ENCODE data around the gene CNTN4.

The CNTN4 gene

GRCh38 chr3:2597615-2598014, 498.9 kb downstream of the CNTN4 start:
- TF ChIP-seq, protein P1, sequence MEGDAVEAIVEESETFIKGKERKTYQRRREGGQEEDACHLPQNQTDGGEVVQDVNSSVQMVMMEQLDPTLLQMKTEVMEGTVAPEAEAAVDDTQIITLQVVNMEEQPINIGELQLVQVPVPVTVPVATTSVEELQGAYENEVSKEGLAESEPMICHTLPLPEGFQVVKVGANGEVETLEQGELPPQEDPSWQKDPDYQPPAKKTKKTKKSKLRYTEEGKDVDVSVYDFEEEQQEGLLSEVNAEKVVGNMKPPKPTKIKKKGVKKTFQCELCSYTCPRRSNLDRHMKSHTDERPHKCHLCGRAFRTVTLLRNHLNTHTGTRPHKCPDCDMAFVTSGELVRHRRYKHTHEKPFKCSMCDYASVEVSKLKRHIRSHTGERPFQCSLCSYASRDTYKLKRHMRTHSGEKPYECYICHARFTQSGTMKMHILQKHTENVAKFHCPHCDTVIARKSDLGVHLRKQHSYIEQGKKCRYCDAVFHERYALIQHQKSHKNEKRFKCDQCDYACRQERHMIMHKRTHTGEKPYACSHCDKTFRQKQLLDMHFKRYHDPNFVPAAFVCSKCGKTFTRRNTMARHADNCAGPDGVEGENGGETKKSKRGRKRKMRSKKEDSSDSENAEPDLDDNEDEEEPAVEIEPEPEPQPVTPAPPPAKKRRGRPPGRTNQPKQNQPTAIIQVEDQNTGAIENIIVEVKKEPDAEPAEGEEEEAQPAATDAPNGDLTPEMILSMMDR (IDR thresholded peaks at IDR 0.05; ENCODE audit: low read depth, low read length): no peak
- DNase-seq (ENCODE audit: low read depth in 2 of 2): no peak
- H3K4me3 ChIP-seq (replicated peaks in 1 of 2; ENCODE audit: low read depth in 2 of 2, low read length in 2 of 2): no peak overlapping the region

DNA sequence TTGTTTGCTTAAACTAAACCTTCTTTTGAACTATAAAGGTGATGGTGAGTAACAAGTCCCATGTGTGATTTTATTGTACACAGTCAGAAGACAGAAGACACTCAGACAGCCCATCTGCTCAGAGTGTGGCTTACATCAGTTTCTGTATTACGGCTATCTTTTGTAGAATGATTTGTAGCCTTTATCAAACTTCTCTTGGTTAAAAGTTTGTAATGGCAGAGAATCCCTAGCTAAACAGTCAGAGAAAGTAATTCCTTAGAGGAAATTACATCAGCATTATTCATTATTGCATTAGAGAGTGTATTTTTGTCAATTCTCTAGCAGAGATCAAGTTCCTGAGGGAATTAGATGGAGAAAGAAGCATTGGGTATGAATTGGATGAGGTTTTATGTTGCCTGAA, 500.8 kb downstream of the CNTN4 start:
- TF ChIP-seq, protein P1 (IDR thresholded peaks at IDR 0.05; ENCODE audit: low read depth, low read length): no peak
- no peak overlapping the region for H3K4me3 ChIP-seq (replicated peaks in 1 of 2; ENCODE audit: low read depth in 2 of 2, low read length in 2 of 2)
- no peak for DNase-seq (ENCODE audit: low read depth in 2 of 2)

GRCh38 chr3:2603692-2604289, 505.1 kb downstream of the CNTN4 start:
- no peak overlapping the region for H3K4me3 ChIP-seq (replicated peaks in 1 of 2; ENCODE audit: low read depth in 2 of 2, low read length in 2 of 2)
- TF ChIP-seq, protein P1 (IDR thresholded peaks at IDR 0.05; ENCODE audit: low read depth, low read length): no peak
- DNase-seq (ENCODE audit: low read depth in 2 of 2): no peak

- DNase-seq (ENCODE audit: low read depth in 2 of 2): no peak
- TF ChIP-seq, protein P1 (IDR thresholded peaks at IDR 0.05; ENCODE audit: low read depth, low read length): no peak
- no peak overlapping the region for H3K4me3 ChIP-seq (replicated peaks in 1 of 2; ENCODE audit: low read depth in 2 of 2, low read length in 2 of 2)
Measured at GRCh38 chr3:2614578-2614977, 515.9 kb downstream of the CNTN4 start.

GRCh38 chr3:2615080-2615479, 516.4 kb downstream of the CNTN4 start:
- DNase-seq (ENCODE audit: low read depth in 2 of 2): no peak
- no peak overlapping the region for H3K4me3 ChIP-seq (replicated peaks in 1 of 2; ENCODE audit: low read depth in 2 of 2, low read length in 2 of 2)
- TF ChIP-seq, protein P1 (IDR thresholded peaks at IDR 0.05; ENCODE audit: low read depth, low read length): no peak

GRCh38 chr3:2623436-2623835, 524.8 kb downstream of the CNTN4 start:
- TF ChIP-seq, protein P1 (IDR thresholded peaks at IDR 0.05; ENCODE audit: low read depth, low read length): no peak
- H3K4me3 ChIP-seq (replicated peaks in 1 of 2; ENCODE audit: low read depth in 2 of 2, low read length in 2 of 2): no peak overlapping the region
- DNase-seq (ENCODE audit: low read depth in 2 of 2): peak in 1 of 2 donors; percentile 5

GRCh38 chr3:2628117-2628516, 529.5 kb downstream of the CNTN4 start:
- TF ChIP-seq, protein P1 (IDR thresholded peaks at IDR 0.05; ENCODE audit: low read depth, low read length): no peak
- H3K4me3 ChIP-seq (replicated peaks in 1 of 2; ENCODE audit: low read depth in 2 of 2, low read length in 2 of 2): no peak overlapping the region
- DNase-seq (ENCODE audit: low read depth in 2 of 2): no peak

All from cardiac fibroblast (primary cell).